NCI-H128 (cell line): ENCODE data around the gene SLC25A11.
"Not testable (repeated sequence)": the region's sequence is repeated elsewhere in the genome, so short reads cannot be mapped to it uniquely, and the experiment has no call there.

Source experiments
- DNase-seq: peaks from one replicate; lab custom pipeline; 2025; ENCODE audit not compliant: unreplicated experiment; lab: John Stamatoyannopoulos, UW

SLC25A11 gene

DNA sequence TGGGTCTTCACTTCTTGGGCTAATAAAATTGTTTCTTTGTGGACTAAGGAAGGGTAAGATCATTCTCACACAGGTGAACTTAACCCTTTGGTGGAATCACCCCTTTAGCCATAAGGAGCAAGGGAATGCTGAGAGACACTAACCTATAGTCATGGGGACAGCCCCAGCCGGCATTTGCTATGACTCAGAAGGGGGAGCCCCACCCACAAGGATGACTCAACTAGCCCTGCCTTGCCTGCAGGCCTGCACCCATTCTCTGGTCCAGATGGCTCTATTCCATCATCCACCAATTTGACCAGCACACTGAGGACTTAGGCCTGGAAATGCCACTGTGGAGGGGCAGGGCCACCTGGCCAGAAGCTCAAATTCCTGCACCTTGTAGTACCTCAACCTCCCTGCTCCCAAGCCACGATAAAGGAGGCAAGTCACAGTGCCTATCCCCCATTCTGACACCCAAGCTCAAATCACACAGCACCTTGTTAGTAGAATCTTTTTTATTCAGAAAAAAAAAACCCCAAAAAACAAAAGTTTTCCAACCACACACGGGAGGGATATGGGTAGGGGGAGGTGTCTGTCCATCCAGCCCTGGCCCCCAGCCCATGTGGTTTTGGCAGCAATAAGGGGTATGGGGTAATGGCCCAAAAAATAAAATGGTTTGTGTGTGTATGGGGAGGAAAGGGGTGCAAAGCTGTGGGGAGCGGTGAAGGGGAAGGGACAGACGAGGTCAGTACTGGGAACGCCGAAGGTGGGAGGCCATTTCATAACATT lies 5.5 kb upstream of the SLC25A11 start:
- no peak for DNase-seq

DNA sequence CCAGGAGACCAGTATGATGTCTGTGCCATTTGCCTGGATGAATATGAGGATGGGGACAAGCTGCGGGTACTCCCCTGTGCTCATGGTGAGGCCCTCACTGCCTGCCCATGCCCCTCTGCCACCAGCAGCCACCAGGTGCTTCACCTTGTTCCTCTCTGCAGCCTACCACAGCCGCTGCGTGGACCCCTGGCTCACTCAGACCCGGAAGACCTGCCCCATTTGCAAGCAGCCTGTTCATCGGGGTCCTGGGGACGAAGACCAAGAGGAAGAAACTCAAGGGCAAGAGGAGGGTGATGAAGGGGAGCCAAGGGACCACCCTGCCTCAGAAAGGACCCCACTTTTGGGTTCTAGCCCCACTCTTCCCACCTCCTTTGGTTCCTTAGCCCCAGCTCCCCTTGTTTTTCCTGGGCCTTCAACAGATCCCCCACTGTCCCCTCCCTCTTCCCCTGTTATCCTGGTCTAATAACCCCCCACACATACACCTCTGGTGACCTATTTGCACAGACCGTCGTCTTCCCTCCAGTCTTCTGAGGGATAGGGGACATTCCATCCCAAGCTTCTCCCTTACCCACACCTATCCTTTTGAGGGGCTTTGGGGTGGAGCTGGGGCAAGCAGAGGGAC lies 4.8 kb upstream of the SLC25A11 start:
- no peak for DNase-seq

DNA sequence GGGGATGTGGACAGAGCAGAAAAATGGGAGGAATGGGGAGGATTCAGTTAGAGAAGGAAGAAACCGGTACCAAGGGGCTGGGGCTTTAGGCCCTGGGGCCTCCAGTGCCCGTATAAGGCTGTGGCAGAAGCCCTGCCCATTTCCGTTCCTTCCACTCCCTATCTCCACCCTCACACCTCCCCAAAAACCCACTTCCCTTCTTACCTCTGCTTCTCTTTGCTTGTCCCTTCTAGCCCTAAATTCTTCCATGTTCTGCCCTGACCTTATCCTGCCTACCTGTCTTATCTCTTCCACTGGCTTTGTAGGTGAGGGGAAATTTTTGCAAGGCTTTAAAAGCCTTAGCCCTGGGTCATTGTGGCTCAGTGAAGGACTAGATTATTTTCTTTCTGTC lies 4.3 kb upstream of the SLC25A11 start:
- no peak for DNase-seq

DNA sequence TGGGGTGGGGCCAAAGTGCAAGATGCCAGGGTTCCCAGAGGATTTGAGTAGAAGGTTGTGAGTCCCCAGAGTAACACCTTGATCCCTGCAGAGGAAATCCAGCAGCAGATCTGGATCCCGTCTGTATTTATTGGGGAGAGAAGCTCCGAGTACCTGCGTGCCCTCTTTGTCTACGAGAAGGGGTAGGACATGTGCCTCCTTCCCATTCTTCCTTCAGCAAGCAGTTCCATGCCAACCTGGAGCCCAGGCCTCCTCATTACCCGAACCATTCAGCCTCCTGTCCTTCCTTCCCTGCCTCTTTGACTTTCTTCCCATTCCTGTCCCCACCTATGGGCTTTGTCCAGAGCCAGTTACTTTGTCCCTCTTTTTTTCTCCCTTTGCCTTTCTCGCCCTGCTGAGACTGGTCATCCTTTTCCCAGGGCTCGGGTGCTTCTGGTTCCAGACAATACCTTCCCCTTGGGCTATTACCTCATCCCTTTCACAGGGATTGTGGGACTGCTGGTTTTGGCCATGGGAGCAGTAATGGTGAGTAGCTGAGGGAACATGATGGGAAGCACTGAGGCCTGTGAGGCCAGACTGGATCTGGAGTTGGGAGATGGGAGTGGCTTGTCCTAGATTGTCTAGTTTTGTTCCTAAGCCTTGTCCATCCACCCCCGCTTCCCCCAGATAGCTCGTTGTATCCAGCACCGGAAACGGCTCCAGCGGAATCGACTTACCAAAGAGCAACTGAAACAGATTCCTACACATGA lies 3.1 kb upstream of the SLC25A11 start:
- no peak for DNase-seq

DNA sequence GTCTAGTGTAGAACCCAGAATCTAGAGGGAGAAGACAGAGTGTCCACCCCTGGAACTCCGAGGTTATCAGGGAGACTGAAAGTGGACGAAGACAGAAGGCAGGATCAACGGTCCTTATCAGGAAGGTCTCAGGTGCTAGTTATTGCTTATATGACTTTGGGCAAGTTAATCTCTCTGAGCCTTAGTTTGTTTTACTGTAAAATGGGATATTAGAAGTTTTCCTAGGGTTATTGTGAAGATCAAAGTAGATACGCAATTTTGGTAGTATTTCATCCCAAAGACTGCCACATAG lies 1.4 kb upstream of the SLC25A11 start:
- DNase-seq = no peak

DNA sequence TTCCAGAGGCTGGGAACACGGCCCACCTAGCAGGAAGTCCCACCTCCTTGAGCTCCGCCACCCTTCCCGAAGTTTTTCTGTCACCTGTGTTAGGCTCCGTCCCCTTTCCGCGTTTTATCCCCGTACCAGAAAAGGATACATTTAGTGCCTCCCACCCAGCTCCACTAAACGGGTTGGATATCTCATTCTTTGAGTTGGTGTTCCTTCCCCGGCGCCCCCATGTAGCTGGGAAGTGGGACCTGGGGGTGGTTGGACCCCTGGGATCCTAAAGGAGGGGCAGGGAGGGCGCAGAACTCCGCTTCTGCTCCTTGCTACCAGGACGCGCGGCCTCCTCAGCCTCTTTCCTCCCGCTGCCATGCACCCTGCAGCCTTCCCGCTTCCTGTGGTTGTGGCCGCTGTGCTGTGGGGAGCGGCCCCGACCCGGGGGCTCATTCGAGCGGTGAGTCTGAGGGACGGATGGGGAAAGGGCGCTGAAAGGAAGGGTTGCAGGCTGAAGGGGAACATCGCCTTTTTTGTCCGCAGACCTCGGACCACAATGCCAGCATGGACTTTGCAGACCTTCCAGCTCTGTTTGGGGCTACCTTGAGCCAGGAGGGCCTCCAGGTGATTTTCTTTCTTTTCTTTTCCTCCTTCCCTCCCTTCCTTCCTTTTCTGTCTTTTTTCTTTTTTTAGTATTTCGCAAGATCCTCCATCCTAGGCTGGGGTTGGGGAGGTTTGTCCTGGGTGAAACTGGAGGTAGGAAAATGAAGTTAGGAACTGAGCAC lies 891 bp upstream of the SLC25A11 start:
- DNase-seq = no peak

DNA sequence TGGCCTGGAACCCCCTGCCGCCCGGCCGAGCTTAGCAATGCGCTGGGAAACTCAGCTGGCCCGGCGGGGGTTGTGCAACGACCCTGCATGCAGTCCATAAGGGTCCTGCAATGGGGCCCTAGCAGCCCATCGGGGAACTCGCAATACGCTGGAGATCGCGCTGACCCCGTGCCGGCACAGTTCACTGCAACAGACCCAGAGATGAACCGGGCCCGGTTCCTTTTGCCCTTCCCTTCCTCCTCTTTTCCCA lies 375 bp downstream of the SLC25A11 start:
- DNase-seq = no peak

DNA sequence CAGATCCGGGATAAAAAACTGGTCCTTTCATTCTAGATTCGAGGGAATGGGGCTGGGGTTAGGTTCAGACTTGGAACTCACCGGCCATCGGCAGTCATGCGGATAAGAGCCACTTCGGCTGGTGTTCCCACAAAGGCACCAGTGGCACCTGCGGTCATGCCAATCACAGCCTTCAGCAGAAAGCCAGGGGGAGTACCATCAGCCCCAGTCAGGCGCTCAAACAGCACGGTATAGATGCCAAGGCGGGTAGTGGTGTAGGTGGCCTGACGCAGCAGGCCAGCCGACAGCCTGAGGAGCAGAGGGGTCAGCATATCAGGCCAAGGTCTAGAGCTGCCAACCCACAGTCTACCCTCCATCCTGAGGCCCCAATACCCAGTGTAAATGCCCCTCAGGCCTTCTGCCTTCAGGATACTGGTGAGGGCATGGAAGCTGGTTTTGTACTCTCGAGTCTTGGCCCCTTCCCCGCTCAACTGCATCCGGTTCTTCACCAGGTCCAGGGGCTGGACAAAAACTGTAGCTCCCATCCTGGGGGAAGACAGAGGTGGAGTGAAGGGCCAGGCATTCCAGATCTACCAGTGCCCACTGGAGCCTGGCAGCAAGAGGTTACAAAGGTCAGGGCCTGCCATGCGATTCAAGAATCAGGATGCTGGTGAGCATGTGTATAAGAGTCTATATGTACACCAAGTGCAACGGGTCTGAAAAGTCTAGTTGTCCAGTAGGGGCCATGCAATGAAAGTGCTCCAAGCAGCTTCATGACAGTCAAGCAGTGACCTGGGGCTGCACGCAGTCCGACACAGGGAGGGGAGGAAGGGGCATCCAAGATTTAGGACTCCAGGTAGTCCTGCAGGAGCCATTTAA lies 929 bp downstream of the SLC25A11 start:
- DNase-seq = no peak

DNA sequence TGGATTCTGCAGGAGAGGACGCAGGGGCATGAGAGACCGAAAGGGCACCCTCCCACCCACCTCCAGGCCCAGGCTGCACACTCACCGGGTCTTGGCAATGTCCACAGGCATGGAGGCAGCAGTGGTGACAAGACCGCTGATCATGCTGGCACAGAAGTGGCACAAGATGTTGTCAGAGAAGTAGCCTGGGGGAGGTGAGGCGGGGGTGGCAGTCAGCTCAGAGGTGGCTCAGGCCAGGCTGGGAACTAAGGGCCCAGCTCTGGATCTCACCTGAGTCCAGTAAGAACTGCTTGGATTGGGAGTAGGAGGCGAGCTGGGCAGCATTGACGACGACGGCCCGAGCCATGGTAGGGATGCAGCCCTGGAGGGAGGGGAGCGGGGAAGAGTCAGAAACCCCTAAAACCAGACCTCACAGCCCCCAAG lies 1.8 kb downstream of the SLC25A11 start:
- no peak for DNase-seq

DNA sequence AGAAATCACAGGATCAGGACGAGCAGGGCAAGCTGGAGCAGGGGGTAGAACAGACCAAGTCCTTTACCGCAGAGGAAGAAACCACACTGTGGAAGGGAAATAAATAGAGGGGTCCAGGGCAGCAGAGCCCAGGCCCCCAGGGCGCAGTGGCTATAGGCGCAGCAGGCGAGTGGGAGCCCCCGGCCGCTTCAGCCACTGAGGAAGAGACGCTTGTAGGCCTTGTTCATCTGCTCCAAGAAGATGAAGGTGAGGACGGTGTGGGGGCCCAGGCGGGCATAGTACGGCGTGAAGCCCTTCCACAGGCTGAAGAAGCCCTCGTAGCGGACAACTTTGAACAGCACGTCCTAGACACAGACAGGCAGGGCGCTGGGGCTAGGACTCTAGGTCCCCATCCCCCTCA lies 2.3 kb downstream of the SLC25A11 start:
- no peak for DNase-seq

DNA sequence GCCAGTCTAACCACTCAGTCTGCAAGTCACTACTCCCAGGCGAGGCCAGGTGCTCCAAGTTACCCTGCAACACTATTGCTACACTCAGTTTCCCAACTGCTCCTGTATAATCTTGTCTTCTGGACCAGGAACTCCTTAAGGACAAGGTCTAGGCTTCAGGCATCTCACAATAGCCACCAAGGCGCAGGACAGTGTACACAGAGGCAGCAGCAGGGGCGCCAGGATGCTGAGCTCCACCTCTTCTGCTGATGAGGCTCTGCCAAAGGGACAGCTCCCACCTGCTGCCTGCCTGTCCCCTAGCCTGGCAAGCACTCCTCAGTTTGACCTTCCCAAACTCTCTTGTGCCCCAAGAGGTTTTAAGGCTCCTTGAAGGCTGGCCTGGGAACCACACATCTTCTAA lies 3.4 kb downstream of the SLC25A11 start:
- DNase-seq = no peak

DNA sequence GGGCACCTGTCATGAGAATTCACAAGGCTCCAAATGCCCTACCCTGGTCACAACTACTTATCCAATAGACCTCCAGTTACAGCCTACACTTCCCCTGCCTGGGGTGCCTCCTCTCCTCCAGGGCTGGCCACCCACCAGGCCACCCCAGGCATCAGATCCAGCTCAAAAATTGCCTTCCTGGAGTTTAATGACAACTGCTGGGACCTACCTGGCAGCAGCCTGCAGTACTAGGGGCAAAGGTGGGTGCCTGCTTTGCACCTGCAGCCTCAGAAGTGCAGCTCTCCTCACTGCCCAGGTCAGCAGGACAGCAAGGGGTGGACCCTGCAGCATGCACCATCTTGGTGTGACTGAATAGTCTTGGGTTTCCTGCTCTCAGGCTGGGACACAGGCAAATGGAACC lies 4.2 kb downstream of the SLC25A11 start:
- DNase-seq = no peak

DNA sequence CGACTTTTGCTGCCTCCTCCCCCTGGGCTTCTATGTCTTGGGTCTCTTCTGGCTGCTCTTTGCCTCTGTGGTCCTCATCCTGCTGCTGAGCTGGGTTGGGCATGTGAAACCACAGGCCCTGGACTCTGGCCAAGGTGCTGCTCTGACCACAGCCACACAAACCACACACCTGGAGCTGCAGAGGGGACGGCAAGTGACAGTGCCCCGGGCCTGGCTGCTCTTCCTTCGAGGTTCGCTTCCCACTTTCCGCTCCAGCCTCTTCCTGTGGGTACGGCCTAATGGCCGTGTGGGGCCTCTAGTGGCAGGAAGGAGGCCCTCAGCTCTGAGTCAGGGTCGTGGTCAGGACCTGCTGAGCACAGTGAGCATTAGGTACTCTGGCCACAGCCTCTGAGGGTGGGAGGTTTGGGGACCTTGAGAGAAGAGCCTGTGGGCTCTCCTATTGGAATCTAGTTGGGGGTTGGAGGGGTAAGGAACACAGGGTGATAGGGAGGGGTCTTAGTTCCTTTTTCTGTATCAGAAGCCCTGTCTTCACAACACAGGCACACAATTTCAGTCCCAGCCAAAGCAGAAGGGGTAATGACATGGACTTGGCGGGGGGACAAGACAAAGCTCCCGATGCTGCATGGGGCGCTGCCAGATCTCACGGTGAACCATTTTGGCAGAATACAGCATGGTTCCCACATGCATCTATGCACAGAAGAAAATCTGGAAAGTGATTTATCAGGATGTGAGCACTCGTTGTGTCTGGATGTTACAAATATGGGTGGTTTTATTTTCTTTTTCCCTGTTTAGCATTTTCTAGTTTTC lies 5.5 kb downstream of the SLC25A11 start:
- no peak for DNase-seq

DNA sequence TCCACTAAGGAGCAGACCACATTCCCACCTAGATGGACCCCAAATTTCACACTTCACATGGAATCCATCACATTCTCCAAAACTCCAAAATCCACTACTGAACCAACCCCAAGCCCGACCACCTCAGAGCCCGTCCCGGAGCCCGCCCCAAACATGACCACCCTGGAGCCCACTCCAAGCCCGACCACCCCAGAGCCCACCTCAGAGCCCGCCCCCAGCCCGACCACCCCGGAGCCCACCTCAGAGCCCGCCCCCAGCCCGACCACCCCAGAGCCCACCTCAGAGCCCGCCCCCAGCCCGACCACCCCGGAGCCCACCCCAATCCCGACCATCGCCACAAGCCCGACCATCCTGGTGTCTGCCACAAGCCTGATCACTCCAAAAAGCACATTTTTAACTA lies 6.2 kb downstream of the SLC25A11 start:
- DNase-seq = no peak

DNA sequence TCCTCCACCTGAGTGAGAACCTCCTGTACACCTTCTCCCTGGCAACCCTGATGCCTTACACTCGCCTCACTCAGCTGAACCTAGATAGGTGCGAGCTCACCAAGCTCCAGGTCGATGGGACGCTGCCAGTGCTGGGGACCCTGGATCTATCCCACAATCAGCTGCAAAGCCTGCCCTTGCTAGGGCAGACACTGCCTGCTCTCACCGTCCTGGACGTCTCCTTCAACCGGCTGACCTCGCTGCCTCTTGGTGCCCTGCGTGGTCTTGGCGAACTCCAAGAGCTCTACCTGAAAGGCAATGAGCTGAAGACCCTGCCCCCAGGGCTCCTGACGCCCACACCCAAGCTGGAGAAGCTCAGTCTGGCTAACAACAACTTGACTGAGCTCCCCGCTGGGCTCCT lies 7.1 kb downstream of the SLC25A11 start:
- no peak for DNase-seq

DNA sequence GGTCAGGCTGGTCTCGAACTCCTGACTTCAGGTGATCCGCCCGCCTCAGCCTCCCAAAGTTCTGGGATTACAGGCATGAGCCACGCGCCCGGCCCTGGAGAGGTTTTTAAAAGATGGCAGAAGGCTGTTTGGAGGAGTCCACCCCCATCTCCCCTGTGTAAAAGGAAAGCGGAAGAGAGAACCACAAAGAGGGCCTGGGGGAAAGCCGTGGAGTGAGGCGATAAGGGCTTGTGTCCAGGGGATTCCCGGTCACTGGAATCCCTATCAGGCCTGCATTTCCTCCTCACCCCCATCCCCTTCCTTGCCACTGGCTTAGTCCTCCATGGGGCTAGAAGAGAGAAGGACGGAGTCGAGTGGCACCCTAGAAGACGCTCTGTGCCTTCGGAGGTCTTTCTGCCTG lies 7.9 kb downstream of the SLC25A11 start, which contains the start of gene GP1BA:
Gene GP1BA (plus strand): TSS at position 315 of the 400 bp plus-strand sequence. CDS start 328 bp downstream, outside the sequence.
- DNase-seq = no peak

DNA sequence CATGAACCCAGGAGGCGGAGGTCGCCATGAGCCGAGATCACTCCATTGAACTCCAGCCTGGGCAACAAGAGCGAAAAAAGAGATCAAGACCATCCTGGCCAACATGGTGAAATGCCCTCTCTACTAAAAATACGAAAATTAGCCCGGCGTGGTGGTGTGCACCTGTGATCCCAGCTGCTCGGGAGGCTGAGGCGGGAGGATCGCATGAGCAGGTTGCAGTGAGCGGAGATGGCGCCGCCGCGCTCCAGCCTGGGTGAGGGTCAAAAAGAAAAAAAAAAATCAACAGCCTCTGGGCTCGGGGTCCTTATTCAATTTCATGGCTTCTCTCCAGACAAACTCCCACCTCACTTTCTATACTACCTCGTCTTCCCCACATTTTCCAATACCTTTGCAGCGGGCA lies 11.0 kb downstream of the SLC25A11 start:
- no peak for DNase-seq

DNA sequence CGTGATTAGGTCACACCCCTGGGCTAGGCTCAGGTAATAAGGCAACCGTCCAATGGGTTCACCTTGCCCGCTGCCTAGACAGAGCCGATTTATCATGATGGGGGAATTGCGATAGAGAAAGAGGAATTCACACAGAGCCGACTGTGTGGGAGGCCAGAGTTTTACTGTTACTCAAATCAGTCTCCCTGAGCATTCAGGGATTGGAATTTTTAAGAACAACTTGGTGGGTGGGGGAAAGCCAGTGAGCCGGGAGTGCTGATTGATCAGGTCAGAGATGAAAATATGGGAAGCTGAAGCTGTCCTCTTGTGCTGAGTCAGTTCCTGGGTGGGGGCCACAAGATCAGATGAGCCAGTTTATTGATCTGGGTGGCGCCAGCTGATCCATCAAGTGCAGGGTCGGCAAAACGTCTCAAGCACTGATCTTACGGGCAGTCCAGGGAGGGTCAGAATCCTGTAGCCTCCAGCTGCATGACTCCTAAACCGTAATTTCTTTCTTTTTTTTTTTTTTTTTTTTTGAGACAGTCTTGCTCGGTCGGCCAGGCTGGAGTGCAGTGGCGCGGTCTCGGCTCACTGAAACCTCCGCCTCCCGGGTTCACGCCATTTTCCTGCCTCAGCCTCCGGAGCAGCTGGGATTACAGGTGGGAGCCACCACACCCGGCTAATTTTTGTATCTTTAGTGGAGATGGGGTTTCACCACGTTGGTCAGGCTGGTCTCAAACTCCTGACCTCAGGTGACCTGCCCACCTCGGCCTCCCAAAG lies 13.1 kb downstream of the SLC25A11 start:
- not testable (repeated sequence) for DNase-seq

DNA sequence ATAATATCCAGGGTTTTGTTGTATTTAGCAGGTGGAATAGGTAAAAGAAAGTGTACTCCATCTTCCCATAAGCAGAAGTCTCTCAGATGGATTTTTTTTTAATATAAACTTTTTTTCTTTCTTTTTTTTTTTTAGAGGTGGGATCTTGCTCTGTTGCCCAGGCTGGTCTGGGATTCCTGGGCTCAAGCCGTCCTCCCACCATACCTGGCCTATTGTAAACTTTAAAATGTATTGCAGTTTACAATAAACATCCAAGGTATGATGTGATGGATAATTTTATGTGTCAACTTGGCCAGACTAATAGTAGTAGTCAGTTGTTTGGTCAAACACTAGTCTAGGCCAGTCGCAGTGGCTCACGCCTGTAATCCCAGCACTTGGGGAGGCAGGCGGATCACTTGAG lies 18.5 kb downstream of the SLC25A11 start:
- no peak for DNase-seq
